Measurements from ENCODE around the gene C17orf107. TPM values are rescaled to one million over a fixed set of nuclear protein-coding genes. Genes with fewer than 3 reads are reported as not detected.
"Not testable (repeated sequence)": the region's sequence is repeated elsewhere in the genome, so short reads cannot be mapped to it uniquely, and the experiment has no call there.

The C17orf107 gene
- total and polyA plus RNA-seq, 9 donors, result 1.1 to 11.8 (median 7.4) TPM

GRCh38 chr17:4853208-4853671, 46.1 kb upstream of the C17orf107 start:
- intact Hi-C loops (cut with DNase I), result no loop called here
- no peak overlapping the region for H3K4me3 ChIP-seq
- no peak overlapping the region for H3K27ac ChIP-seq
- DNase-seq, result no peak
- WGBS, 3 donors, result 76 to 90% (median 88%) methylated on average over 2 of the region's 2 CpGs
- peaks cover 21% of the 10 kb centered on the region for H3K4me1 ChIP-seq (ENCODE audit: insufficient read depth)
- no peaks in the 10 kb centered on the region for H3K36me3 ChIP-seq
- H3K9me3 ChIP-seq, result no peaks in the 10 kb centered on the region
- no peak for TF ChIP-seq CTCF (IDR thresholded peaks at IDR 0.05)
- TF ChIP-seq EP300 (IDR thresholded peaks at IDR 0.05), result no peak
- no peak for TF ChIP-seq POLR2A (IDR thresholded peaks at IDR 0.05)
- no peaks in the 10 kb centered on the region for H3K27me3 ChIP-seq

GRCh38 chr17:4854111-4854681, 45.1 kb upstream of the C17orf107 start:
- intact Hi-C loops (cut with DNase I), result no loop called here
- TF ChIP-seq POLR2A (IDR thresholded peaks at IDR 0.05), result no peak
- no peak for TF ChIP-seq CTCF (IDR thresholded peaks at IDR 0.05)
- TF ChIP-seq EP300 (IDR thresholded peaks at IDR 0.05), result no peak
- no peak for DNase-seq
- Histone ChIP-seq H3K9me3 (no peaks in the 10 kb centered on the region), H3K4me1 (ENCODE audit: insufficient read depth) (peaks cover 24% of the 10 kb centered on the region), H3K4me3 (no peak overlapping the region), H3K36me3 (no peaks in the 10 kb centered on the region), H3K27me3 (no peaks in the 10 kb centered on the region), H3K27ac (no peak overlapping the region)
- 96% methylated on average over 5 of the region's 5 CpGs for WGBS, 3 donors

- H3K27ac ChIP-seq, result peak overlapping the region in 1 of 2 donors; percentile 21
- H3K27me3 ChIP-seq, result no peaks in the 10 kb centered on the region
- intact Hi-C loops (cut with DNase I), result no loop called here
- WGBS, 3 donors, result 77 to 83% (median 78%) methylated on average over 17 of the region's 17 CpGs
- H3K9me3 ChIP-seq, result no peaks in the 10 kb centered on the region
- H3K36me3 ChIP-seq, result no peaks in the 10 kb centered on the region
- peaks cover 16% of the 10 kb centered on the region for H3K4me1 ChIP-seq (ENCODE audit: insufficient read depth)
- H3K4me3 ChIP-seq, result no peak overlapping the region
- DNase-seq, result no peak
- TF ChIP-seq POLR2A (IDR thresholded peaks at IDR 0.05), result no peak
- TF ChIP-seq EP300 (IDR thresholded peaks at IDR 0.05), result no peak
- no peak for TF ChIP-seq CTCF (IDR thresholded peaks at IDR 0.05)
Observed at GRCh38 chr17:4856271-4856936, 42.9 kb upstream of the C17orf107 start.

- Histone ChIP-seq H3K9me3 (no peaks in the 10 kb centered on the region), H3K27ac (no peak overlapping the region), H3K4me3 (no peak overlapping the region), H3K36me3 (no peaks in the 10 kb centered on the region), H3K4me1 (ENCODE audit: insufficient read depth) (peaks cover 16% of the 10 kb centered on the region), H3K27me3 (no peaks in the 10 kb centered on the region)
- intact Hi-C loops (cut with DNase I), result no loop called here
- TF ChIP-seq CTCF (IDR thresholded peaks at IDR 0.05), result no peak
- no peak for TF ChIP-seq POLR2A (IDR thresholded peaks at IDR 0.05)
- TF ChIP-seq EP300 (IDR thresholded peaks at IDR 0.05), result no peak
- no peak for DNase-seq
- 95 to 98% (median 96%) methylated on average over 7 of the region's 7 CpGs for WGBS, 3 donors
Observed at GRCh38 chr17:4856937-4857314, 42.4 kb upstream of the C17orf107 start.

- H3K4me1 ChIP-seq (ENCODE audit: insufficient read depth), result peaks cover 16% of the 10 kb centered on the region
- peak overlapping the region in 1 of 2 donors; percentile 59 for H3K27ac ChIP-seq
- H3K27me3 ChIP-seq; H3K9me3 ChIP-seq; intact Hi-C loops (cut with DNase I); DNase-seq; H3K36me3 ChIP-seq; H3K4me3 ChIP-seq: not testable (repeated sequence)
- 87 to 94% (median 92%) methylated on average over 7 of the region's 7 CpGs for WGBS, 3 donors
Observed at GRCh38 chr17:4857347-4857746, 42.0 kb upstream of the C17orf107 start.
